ES-I3 (cell line): ENCODE measurements around the gene KMT2B.

ENCODE experiments used
- H3K36me3 ChIP-seq: 2 replicates; pipeline ENCODE4 v1.6.1; 2013; ENCODE audit warnings: mild to moderate bottlenecking, low read length, control low read depth, moderate library complexity; ENCODE audit not compliant: insufficient read depth
- H3K4me1 ChIP-seq: 2 replicates; pipeline ENCODE4 v1.6.1; 2013; ENCODE audit warnings: mild to moderate bottlenecking, control low read depth, low read length; ENCODE audit not compliant: insufficient read depth
- H3K9ac ChIP-seq: 2 replicates; pipeline ENCODE4 v1.6.1; 2013; ENCODE audit warnings: low read depth, mild to moderate bottlenecking, low read length, moderate library complexity
- H3K9me3 ChIP-seq: 2 replicates; pipeline ENCODE4 v1.6.1; 2013; ENCODE audit warnings: mild to moderate bottlenecking, low read length, moderate library complexity; ENCODE audit not compliant: control insufficient read depth, insufficient read depth

The KMT2B gene

DNA sequence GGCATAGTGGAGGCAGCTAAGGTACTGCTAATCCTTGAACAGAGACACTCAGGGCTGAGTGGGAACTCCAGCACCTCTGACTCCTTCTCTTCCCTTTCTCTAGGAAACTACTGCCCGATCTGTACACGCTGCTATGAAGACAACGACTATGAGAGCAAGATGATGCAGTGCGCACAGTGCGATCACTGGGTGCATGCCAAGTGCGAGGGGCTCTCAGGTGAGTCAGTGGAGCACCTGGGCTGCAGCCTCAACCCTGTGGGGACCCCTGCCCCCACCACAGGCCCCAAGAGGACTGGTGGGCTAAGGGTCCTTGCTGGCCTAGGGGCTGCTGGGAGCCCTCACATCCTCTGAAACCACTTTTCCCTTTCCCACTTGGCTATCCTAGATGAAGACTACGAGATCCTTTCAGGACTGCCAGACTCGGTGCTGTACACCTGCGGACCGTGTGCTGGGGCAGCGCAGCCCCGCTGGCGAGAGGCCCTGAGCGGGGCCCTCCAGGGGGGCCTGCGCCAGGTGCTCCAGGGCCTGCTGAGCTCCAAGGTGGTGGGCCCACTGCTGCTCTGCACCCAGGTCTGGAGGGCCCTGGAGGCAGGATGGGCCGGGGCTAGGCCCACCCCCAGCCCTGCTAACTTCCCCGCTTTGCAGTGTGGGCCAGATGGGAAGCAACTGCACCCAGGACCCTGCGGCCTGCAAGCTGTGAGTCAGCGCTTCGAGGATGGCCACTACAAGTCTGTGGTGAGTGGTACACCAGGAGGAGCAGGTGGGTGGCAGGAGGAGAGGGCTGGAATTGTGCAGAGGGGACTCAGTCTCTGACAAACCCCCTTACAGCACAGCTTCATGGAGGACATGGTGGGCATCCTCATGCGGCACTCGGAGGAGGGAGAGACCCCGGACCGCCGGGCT, 9.5 kb downstream of the KMT2B start:
- H3K9me3 ChIP-seq, result no peaks in the 10 kb centered on the region
- peaks cover 23% of the 10 kb centered on the region for H3K36me3 ChIP-seq
- H3K9ac ChIP-seq, result no peak overlapping the region
- H3K4me1 ChIP-seq, result no peaks in the 10 kb centered on the region

DNA sequence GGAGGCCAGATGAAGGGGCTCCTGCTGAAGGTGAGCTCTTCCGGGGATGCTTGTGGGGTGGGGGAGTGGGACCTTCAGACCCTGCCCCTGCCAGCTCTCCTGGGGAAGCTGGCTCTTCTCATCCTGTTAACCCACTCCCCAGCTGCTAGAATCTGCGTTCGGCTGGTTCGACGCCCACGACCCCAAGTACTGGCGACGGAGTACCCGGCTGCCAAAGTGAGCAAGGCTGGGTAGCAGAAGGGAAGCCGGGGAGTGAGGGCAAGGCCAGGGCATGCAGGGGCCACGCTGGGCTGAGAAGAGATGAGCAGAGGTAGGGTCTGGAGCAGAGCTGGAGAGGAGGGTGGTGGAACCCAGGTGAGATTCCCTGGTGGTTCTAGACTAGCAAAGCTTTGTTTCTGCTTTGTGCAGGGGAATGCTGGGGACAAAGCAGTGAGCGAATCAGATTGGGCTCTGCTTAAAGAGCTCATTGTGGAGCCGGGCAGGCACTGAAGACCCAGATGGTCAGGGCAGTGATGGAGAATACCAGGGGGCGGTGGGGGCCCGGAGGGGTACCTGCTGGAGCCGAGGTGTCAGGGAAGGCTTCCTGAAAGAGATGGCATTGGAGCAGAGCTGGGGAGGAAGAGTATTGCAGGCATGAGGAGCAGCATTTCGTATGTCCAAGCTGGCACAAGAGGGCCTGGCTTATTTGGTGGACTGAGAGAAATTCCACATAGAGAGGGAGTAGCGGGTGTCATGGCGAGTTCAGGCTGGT, 10.3 kb downstream of the KMT2B start:
- H3K9ac ChIP-seq, result no peak overlapping the region
- peaks cover 22% of the 10 kb centered on the region for H3K36me3 ChIP-seq
- H3K9me3 ChIP-seq, result no peaks in the 10 kb centered on the region
- no peaks in the 10 kb centered on the region for H3K4me1 ChIP-seq

DNA sequence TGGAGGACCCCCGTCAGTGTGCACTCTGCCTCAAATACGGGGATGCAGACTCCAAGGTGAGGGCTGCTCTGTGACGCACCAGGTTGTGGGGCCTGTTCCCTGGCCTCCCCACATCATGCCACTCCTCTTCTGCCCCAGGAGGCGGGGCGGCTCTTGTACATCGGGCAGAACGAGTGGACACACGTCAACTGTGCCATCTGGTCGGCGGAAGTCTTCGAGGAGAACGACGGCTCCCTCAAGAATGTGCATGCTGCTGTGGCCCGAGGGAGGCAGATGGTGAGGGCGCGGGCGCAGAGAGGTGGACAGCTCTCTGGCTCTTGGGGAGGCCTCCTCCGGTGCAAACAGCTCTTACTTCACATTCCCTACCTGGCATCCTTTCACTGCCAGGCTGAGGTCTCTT, 11.2 kb downstream of the KMT2B start:
- peaks cover 22% of the 10 kb centered on the region for H3K36me3 ChIP-seq

DNA sequence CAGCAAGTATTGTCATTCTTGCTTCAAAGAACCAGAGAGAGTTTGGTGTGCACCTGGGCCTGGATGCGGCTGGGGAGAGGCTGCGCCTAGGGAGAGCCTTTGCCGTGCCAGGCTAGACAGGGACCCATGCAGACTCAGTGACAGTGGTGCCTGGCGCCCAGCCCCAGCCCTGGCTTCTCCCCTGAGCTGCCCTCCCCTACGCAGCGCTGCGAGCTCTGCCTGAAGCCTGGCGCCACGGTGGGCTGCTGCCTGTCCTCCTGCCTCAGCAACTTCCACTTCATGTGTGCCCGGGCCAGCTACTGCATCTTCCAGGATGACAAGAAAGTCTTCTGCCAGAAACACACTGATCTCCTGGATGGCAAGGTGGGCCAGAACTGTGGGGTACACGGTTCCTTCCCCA, 12.0 kb downstream of the KMT2B start:
- Histone ChIP-seq H3K4me1 (no peaks in the 10 kb centered on the region), H3K9me3 (no peaks in the 10 kb centered on the region), H3K9ac (no peak overlapping the region), H3K36me3 (peaks cover 21% of the 10 kb centered on the region)

More for the DNA sequence above, 11.2 kb downstream of the KMT2B start:
- no peak overlapping the region for H3K9ac ChIP-seq
- no peaks in the 10 kb centered on the region for H3K9me3 ChIP-seq
- no peaks in the 10 kb centered on the region for H3K4me1 ChIP-seq

DNA sequence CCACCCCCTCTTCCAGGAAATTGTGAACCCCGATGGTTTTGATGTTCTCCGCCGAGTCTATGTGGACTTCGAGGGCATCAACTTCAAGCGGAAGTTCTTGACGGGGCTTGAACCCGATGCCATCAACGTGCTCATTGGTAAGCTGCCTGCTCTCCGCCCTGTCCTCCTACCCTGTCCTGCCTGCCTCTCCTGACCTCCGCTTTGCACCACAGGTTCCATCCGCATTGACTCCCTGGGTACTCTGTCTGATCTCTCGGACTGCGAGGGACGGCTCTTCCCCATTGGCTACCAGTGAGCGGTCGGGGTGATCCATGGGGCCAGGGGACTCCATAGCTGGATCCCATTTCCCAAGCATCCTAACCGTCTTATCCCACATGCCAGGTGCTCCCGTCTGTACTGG, 12.5 kb downstream of the KMT2B start:
- peaks cover 16% of the 10 kb centered on the region for H3K36me3 ChIP-seq
- no peak overlapping the region for H3K9ac ChIP-seq
- H3K9me3 ChIP-seq, result no peaks in the 10 kb centered on the region
- no peaks in the 10 kb centered on the region for H3K4me1 ChIP-seq

DNA sequence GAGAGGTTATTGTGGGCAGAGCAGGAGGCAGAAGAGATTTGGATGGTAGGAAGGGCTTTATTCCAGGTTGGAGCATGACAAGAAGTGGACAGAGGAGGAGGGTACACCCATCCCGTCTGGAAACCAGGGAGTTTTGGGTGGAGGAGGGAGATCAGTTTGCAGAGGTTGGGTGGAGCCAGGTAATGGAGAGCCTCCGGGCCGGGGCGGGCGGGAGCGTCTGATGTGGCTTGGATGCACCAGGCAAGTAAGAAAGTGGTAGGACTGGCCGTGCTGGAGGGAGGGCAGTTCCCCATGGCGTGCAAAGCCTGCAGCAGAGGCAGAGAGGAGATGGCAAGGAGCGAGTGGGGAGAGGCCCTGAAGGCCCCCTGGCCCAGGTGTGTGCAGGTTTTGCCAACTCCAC, 13.6 kb downstream of the KMT2B start:
- no peaks in the 10 kb centered on the region for H3K9me3 ChIP-seq
- peaks cover 15% of the 10 kb centered on the region for H3K36me3 ChIP-seq
- H3K4me1 ChIP-seq, result no peaks in the 10 kb centered on the region
- H3K9ac ChIP-seq, result no peak overlapping the region

DNA sequence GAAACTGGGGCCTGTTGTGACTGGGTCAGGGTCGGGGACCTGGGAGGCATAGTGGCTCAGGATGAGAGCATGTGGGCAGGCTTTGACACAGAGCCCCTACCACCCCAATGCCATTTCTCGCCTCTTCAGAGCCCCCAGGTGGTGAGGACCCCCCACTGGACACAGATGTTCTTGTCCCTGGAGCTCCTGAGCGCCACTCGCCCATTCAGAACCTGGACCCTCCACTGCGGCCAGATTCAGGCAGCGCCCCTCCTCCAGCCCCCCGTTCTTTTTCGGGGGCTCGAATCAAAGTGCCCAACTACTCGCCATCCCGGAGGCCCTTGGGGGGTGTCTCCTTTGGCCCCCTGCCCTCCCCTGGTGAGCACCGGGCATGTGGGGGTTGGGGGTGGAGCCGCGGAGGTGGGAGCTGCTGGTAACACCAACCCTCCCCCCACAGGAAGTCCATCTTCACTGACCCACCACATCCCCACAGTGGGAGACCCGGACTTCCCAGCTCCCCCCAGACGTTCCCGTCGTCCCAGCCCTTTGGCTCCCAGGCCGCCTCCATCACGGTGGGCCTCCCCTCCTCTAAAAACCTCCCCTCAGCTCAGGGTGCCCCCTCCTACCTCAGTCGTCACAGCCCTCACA, 14.1 kb downstream of the KMT2B start:
- Histone ChIP-seq H3K36me3 (peaks cover 13% of the 10 kb centered on the region), H3K9ac (no peak overlapping the region), H3K9me3 (no peaks in the 10 kb centered on the region), H3K4me1 (no peaks in the 10 kb centered on the region)

DNA sequence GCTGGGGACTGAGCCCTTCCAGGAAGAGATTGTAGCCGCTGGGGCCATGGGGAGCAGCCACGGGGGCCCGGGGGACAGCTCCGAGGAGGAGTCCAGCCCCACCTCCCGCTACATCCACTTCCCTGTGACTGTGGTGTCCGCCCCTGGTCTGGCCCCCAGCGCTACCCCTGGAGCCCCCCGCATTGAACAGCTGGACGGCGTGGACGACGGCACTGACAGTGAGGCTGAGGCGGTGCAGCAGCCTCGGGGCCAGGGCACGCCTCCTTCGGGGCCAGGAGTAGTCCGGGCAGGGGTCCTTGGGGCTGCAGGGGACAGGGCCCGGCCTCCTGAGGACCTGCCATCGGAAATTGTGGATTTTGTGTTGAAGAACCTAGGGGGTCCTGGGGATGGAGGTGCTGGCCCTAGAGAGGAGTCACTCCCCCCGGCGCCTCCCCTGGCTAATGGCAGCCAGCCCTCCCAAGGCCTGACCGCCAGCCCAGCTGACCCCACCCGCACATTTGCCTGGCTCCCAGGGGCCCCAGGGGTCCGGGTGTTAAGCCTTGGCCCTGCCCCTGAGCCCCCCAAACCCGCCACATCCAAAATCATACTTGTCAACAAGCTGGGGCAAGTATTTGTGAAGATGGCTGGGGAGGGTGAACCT, 14.9 kb downstream of the KMT2B start:
- no peak overlapping the region for H3K9ac ChIP-seq
- H3K9me3 ChIP-seq, result no peaks in the 10 kb centered on the region
- H3K4me1 ChIP-seq, result no peaks in the 10 kb centered on the region
- peaks cover 13% of the 10 kb centered on the region for H3K36me3 ChIP-seq

DNA sequence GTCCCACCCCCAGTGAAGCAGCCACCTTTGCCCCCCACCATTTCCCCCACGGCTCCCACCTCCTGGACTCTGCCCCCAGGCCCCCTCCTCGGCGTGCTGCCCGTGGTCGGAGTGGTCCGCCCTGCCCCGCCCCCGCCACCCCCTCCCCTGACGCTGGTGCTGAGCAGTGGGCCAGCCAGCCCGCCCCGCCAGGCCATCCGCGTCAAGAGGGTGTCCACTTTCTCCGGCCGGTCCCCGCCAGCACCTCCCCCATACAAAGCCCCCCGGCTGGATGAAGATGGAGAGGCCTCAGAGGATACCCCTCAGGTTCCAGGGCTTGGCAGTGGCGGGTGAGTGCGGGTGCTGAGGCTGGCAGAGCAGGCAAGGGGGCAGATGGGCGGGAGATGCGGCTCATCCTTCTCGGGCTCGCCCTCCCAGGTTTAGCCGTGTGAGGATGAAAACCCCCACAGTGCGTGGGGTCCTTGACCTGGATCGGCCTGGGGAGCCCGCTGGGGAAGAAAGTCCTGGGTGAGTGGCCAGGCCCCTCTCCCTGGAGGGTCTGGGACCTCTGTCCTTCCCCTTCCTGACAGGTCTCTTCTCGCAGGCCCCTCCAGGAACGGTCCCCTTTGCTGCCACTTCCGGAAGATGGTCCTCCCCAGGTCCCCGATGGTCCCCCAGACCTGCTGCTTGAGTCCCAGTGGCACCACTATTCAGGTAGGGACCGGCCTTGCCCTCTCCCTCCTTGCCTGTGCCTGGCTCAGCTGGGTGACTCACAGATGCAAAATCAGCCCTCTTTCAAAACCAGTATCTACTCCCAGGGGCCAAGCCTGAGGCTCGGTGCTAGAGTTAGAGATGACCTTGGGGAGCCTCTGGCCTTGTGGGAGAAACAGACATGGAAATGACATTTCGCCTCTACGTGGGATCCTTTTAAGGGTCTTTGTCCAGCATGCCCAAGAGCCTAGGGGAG, 15.7 kb downstream of the KMT2B start:
- Histone ChIP-seq H3K36me3 (peaks cover 13% of the 10 kb centered on the region), H3K9ac (no peak overlapping the region), H3K4me1 (no peaks in the 10 kb centered on the region), H3K9me3 (no peaks in the 10 kb centered on the region)

DNA sequence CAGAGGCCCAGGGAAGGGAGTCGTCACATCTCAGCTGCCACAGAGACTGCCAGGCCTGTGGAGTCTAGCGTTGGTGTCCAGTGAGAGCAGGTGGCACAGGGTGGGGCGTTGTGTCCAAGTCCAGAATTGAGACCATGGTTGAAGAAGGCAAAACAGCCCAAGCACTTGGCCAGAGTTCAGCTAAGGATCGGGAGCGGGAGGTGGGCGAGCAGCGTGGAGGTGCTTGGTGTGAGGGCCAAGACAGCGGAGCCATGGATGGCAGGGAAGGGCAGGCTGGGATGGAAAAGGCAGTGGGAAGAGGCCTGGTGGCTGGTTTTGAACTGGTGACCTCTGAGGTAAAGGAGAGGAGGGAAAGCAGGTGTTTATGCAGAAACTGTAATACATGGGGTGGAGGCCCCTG, 16.5 kb downstream of the KMT2B start:
- H3K4me1 ChIP-seq, result no peaks in the 10 kb centered on the region
- H3K36me3 ChIP-seq, result peaks cover 13% of the 10 kb centered on the region
- no peak overlapping the region for H3K9ac ChIP-seq
- no peaks in the 10 kb centered on the region for H3K9me3 ChIP-seq

DNA sequence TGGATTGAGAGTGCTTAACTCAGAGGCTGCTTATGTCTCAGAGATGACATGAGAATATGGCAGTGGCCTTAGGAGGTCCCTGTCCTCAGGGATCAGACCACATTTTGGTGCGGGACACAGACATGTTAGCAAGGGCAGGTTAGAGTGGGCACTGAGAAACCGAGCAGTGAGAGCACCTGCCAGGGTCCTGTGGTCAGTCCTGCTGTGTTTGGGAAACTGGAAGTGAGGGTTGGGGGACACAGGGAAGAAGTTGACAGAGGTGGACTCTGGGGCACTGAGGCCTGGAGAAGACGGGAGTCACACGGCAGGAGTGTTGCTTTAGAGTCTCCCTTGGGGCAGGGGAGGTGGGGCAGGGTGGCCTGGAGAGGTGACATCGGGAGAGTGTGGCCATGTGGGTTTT, 17.1 kb downstream of the KMT2B start:
- H3K9ac ChIP-seq, result no peak overlapping the region
- peaks cover 13% of the 10 kb centered on the region for H3K36me3 ChIP-seq
- H3K4me1 ChIP-seq, result no peaks in the 10 kb centered on the region
- no peaks in the 10 kb centered on the region for H3K9me3 ChIP-seq

DNA sequence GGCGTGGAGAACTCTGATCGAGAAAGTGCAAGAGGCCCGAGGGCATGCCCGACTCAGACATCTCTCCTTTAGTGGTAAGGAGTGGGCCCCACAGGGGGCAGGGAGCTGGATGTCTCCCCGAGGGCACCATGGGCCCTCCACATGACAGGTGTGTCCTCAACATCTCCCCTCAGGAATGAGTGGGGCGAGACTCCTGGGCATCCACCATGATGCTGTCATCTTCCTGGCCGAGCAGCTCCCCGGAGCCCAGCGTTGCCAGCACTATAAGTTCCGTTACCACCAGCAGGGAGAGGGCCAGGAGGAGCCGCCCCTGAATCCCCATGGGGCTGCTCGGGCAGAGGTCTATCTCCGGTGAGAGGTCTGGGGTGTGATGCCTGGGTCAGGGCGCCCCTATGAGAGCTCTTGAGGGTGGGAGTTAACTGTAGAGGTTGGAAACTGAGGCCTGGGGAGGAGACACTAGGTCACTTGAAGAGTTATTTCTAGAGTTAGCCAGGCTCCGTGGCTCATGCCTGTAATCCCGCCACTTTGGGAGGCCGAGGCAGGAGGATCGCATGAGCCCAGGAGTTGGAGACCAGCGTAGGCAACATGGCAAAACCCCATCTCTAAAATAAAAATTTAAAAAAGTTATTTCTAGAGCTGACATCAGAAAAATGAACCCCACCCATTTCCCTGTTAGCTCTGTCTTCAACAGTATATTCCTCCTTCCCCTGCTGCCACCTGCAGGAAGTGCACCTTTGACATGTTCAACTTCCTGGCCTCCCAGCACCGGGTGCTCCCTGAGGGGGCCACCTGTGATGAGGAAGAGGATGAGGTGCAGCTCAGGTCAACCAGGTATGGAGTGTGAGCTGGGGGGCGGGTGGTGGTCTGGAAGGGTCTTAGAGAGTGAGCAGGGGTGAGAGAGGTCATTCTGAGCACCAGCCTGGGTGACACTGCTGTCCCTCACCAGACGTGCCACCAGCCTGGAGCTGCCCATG, 19.4 kb downstream of the KMT2B start:
- Histone ChIP-seq H3K9me3 (no peaks in the 10 kb centered on the region), H3K9ac (no peak overlapping the region), H3K4me1 (no peaks in the 10 kb centered on the region), H3K36me3 (peaks cover 6% of the 10 kb centered on the region)
